ENCODE data around the gene FSD2.
"Not testable (repeated sequence)": the region's sequence is repeated elsewhere in the genome, so short reads cannot be mapped to it uniquely, and the experiment has no call there.

Gene FSD2

GRCh38 chr15:82737975-82738374 is 67.9 kb downstream of the FSD2 start:
- DNase-seq (ENCODE audit: low read depth) = no peak

- DNase-seq (ENCODE audit: low read depth) = no peak
These were observed 74.3 kb downstream of the FSD2 start for GRCh38 chr15:82731527-82731926.

DNA sequence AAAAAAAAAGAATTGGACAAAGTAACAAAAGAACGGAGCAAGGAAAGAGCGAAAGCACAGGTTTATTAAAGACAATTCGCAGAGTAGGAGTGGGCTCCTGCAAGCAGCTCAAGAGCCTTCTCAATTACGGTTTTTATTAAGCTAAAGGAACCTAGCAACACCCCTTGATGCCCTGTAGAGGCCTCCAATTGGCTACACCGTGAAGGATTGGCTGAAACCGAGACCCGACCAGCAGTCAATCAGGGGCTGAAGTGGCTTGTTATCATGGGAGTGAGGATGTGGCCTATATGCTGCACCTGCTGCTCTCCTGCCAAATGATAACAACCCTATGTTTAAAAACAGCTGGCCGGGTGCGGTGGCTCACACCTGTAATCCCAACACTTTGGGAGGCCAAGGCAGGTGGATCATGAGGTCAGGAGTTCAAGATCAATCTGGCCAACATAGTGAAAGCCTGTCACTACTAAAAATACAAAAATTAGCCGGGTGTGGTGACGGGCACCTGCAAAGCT is 75.8 kb downstream of the FSD2 start:
- DNase-seq (ENCODE audit: low read depth) = no peak

DNA sequence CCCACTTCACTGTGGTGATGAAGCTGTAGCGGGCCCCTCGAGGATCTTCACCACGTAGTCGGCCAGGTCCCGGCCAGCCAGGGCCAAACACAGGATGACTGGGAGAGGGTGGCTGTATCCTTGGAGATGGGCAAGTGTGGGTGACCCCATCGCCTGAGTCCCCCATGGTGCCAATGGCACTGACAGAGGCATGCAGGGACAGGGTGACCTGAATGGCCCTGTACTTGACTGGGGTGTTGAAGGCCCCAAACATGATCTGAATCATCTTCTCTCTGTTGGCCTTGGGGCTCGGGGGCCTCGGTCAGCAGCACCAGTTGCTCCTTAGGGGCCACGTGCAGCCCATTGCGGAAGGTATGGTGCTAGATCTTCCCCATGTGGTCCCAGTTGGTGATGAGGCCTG is 79.1 kb downstream of the FSD2 start:
- DNase-seq (ENCODE audit: low read depth) = no peak

- DNase-seq (ENCODE audit: low read depth) = no peak
These were observed 90.9 kb downstream of the FSD2 start for GRCh38 chr15:82715003-82715402.

DNA sequence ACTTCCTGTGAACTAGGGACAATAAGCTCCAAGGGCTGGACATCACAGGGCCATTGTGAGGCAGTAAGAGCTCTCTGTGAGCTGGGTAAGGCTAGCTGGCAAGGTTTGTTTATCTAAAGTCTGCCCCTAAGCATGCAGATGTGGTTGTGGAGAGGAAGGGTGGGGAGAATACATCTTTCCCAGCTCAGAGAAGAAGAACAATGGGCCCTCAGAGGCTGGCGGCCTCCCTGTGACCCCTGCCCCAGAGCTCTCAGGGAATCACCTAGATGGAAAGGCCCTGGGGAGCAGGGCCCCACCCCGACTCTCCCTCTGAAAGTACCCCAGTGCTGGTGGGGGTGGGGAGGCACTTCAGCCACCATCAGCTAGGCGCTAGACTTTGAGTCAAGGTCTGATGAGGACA is 91.9 kb downstream of the FSD2 start:
- DNase-seq (ENCODE audit: low read depth) = no peak

- no peak for DNase-seq (ENCODE audit: low read depth)
These were observed 93.8 kb downstream of the FSD2 start for GRCh38 chr15:82712036-82712435.

GRCh38 chr15:82710926-82711490 is 94.9 kb downstream of the FSD2 start:
- DNase-seq (ENCODE audit: low read depth) = no peak

DNA sequence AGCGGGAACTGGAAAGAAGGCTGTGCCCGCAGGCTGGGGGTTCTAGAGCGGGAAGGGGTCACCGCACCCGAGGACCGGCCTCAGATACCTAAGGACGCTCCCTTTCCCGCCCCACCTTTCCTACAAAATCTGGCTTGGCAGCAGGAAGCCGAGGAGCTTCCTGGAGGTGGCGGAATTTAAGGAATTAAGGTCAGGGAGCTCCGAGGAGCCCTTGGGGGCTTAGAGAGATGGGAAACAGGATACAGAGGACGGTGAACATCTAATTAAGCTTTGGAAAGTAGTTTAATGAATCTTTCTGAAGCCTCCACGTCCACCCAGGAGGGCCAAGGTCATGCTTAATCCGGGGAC is 95.7 kb downstream of the FSD2 start:
- DNase-seq (ENCODE audit: low read depth) = no peak

DNA sequence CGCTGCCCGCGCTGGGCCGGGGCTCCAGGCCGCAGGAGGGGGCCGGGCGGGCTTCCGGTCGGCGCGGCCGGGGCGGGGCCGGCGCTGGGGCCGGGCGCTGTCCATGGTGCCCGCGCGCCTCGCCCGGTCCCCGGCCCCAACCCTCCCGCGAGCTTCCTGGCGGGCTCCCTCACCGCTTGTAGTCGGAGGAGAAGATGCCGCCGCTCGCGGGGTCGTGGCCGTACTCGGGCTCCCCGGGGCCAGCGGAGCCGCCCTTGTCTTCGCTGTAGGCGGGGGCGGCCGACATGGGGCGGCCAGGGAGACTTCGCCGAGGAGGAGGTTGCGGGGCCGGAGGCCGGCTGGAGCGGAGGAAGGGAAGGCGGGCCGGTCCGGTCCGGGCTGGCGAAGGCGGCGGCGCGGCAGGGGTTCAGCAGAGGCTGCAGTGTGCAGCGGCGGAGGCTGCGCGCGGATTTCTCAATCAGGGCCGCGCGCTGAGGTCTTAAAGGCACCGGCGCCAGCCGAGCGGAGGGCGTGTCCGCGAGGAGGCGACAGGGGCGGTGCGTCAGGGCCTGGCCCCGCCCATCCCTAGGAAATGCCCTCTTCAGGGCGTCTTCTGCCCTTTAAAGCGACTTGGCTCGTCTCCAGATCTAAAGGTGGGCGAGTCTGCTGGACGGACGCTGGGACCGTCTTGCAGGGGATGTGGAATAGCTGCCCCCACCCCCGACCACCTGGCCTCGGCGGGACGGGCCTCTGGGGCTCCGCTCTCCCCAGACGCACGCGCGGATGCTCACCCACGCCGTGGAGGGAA is 96.3 kb downstream of the FSD2 start, which contains the start of gene AP3B2:
AP3B2 (minus strand) TSS at position 455 of the 787 bp plus-strand sequence; CDS start at position 286, 169 bp downstream.
- peak; percentile 41 for DNase-seq (ENCODE audit: low read depth)

GRCh38 chr15:82709081-82709420 is 96.8 kb downstream of the FSD2 start:
- DNase-seq (ENCODE audit: low read depth) = no peak

DNA sequence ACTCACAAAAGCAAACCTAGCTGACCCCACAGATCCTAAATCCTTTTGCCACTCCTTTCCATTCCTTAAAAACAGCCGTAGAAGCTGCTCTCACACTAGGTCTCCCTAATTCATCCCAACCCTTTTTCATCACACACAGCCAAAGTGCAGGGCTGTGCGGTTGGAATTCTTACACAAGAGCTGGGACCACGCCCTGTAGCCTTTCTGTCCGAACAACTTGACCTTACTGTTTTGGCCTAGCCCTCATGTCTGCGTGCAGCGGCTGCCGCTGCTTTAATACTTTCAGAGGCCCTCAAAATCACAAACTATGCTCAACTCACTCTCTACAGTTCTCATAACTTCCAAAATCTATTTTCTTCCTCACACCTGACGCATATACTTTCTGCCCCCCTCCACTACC is 100.0 kb downstream of the FSD2 start:
- DNase-seq (ENCODE audit: low read depth) = not testable (repeated sequence)

Measured in T-helper 22 cell (primary cell).